Caco-2 (cell line): Measurements from ENCODE around the gene INHBC. TPM values are rescaled to one million over a fixed set of nuclear protein-coding genes. Genes with fewer than 3 reads are reported as not detected.

Experiments used
- BruUV-seq: library from RNA; stranded (reverse); fragments of 400-500 nt; replicated peaks from 2 replicates; lab custom pipeline; 2021; lab: Mats Ljungman, UMichigan
- CTCF ChIA-PET: fragments of 300-600 bp; sonication (Branson Sonifier 250); formaldehyde crosslinking; loops from one replicate; lab custom pipeline; 2022; ENCODE audit warnings: antibody characterized with exemption; lab: Charles Lee
- POLR2A ChIA-PET: fragments of 300-600 bp; sonication (Branson Sonifier 250); formaldehyde crosslinking; loops from one replicate; lab custom pipeline; 2022; ENCODE audit warnings: antibody characterized with exemption; lab: Charles Lee
- DNase-seq, 2 experiments: peaks; one replicate each; pipeline versions ENCODE4 v3.0.0 to v3.0.0-alpha.2; 2020 to 2022
- H3K27me3 ChIP-seq: replicated peaks from 2 replicates; pipeline ENCODE4 v1.6.0; 2011; ENCODE audit warnings: low read length; ENCODE audit not compliant: control insufficient read depth, insufficient read depth
- H3K36me3 ChIP-seq: 2 replicates; pipeline ENCODE4 v1.5.1; 2011; ENCODE audit warnings: low read length; ENCODE audit not compliant: control insufficient read depth, insufficient read depth
- H3K4me1 ChIP-seq: fragments of 250-450 bp; sonication (Bioruptor Pico); 2 replicates; pipeline ENCODE4 v1.5.1; 2020; ENCODE audit warnings: mild to moderate bottlenecking
- H3K4me3 ChIP-seq: 2 replicates; pipeline ENCODE4 v1.5.1; 2011; ENCODE audit warnings: low read depth, mild to moderate bottlenecking, control low read depth, low read length
- H3K9me3 ChIP-seq: fragments of 250-450 bp; sonication (Bioruptor Pico); 2 replicates; pipeline ENCODE4 v1.5.1; 2020; ENCODE audit warnings: mild to moderate bottlenecking, moderate library complexity
- H3K27ac Mint-ChIP-seq: one replicate; pipeline ENCODE4 v1.8.0; 2022; ENCODE audit warnings: mixed read lengths; ENCODE audit not compliant: unreplicated experiment
- H3K27me3 Mint-ChIP-seq: one replicate; pipeline ENCODE4 v1.8.0; 2022; ENCODE audit warnings: mixed read lengths; ENCODE audit not compliant: insufficient read depth, unreplicated experiment
- H3K36me3 Mint-ChIP-seq: one replicate; pipeline ENCODE4 v1.8.0; 2022; ENCODE audit warnings: mild to moderate bottlenecking, mixed read lengths; ENCODE audit not compliant: insufficient read depth, unreplicated experiment
- H3K4me1 Mint-ChIP-seq: one replicate; pipeline ENCODE4 v1.8.0; 2022; ENCODE audit warnings: low read depth, mixed read lengths; ENCODE audit not compliant: unreplicated experiment
- H3K4me3 Mint-ChIP-seq: one replicate; pipeline ENCODE4 v1.8.0; 2022; ENCODE audit warnings: mild to moderate bottlenecking, moderate library complexity, mixed read lengths; ENCODE audit not compliant: unreplicated experiment
- H3K9me3 Mint-ChIP-seq: one replicate; pipeline ENCODE4 v1.8.0; 2022; ENCODE audit warnings: mixed read lengths; ENCODE audit not compliant: unreplicated experiment
- CTCF ChIP-seq, 2 experiments: fragments of 200-600 bp in 1 of 2; IDR thresholded peaks; 1 replicate in 1 of 2; 2 replicates in 1 of 2; pipeline versions ENCODE4 v1.5.1 to v1.8.0; 2011 to 2022; ENCODE audit warnings: antibody characterized with exemption in 1 of 2, control low read depth in 1 of 2, inconsistent platforms in 1 of 2, low read depth in 1 of 2, low read length in 1 of 2, mild to moderate bottlenecking in 1 of 2, moderate library complexity in 1 of 2; ENCODE audit not compliant: insufficient read depth in 1 of 2, severe bottlenecking in 1 of 2, unreplicated experiment in 1 of 2
- intact Hi-C: fragments of 100-400 bp; cut with micrococcal nuclease; formaldehyde crosslinking; loops from one replicate; pipeline ENCODE4 v1.10.0; 2022; ENCODE audit not compliant: unreplicated experiment
- total RNA-seq: library from RNA; stranded (reverse); gene quantifications from 2 replicates; pipeline ENCODE4 v1.2.3, GENCODE V29; 2022

INHBC gene
- total RNA-seq, 1 experiment from 2014 or later = not detected

GRCh38 chr12:57446292-57446960 lies 11.8 kb downstream of the INHBC start:
- Histone ChIP-seq H3K27me3 (no peaks in the 10 kb centered on the region), H3K9me3 (no peaks in the 10 kb centered on the region), H3K36me3 (no peaks in the 10 kb centered on the region), H3K4me3 (no peak overlapping the region), H3K4me1 (peaks cover 8% of the 10 kb centered on the region; the same call in 1 of the 2 replicates)
- Mint-ChIP-seq H3K27me3 (no peaks in the 10 kb centered on the region), H3K27ac (no peak overlapping the region), H3K4me3 (no peak overlapping the region), H3K36me3 (no peaks in the 10 kb centered on the region), H3K9me3 (no peaks in the 10 kb centered on the region), H3K4me1 (no peaks in the 10 kb centered on the region)
- POLR2A ChIA-PET = no interaction called here
- intact Hi-C loops = no loop called here
- CTCF ChIA-PET = interaction anchor here (0.5 kb wide), 1 partner anchor 191 kb away, joined by 4 read pairs; no protein-coding TSS in a partner anchor
- no peak for DNase-seq
- TF ChIP-seq CTCF (IDR thresholded peaks at IDR 0.05; ENCODE audit: insufficient read depth in 1 of 2, low read depth in 1 of 2, low read length in 1 of 2, severe bottlenecking in 1 of 2, unreplicated experiment in 1 of 2) = no peak
- no TSS peak for BruUV-seq

GRCh38 chr12:57448669-57449068 lies 14.1 kb downstream of the INHBC start:
- peaks cover 17% of the 10 kb centered on the region; the same call in 1 of the 2 replicates for H3K4me1 ChIP-seq
- no TSS peak for BruUV-seq
- no peak overlapping the region for H3K4me3 ChIP-seq
- Mint-ChIP-seq H3K4me1 (peaks cover 6% of the 10 kb centered on the region), H3K36me3 (no peaks in the 10 kb centered on the region), H3K4me3 (no peak overlapping the region), H3K27me3 (no peaks in the 10 kb centered on the region), H3K9me3 (no peaks in the 10 kb centered on the region), H3K27ac (no peak overlapping the region)
- no peaks in the 10 kb centered on the region for H3K27me3 ChIP-seq
- no peak for TF ChIP-seq CTCF (IDR thresholded peaks at IDR 0.05; ENCODE audit: insufficient read depth in 1 of 2, low read depth in 1 of 2, low read length in 1 of 2, severe bottlenecking in 1 of 2, unreplicated experiment in 1 of 2)
- intact Hi-C loops = no loop called here
- CTCF ChIA-PET = interaction anchor here (0.6 kb wide), 1 partner anchor 300 kb away, joined by 8 read pairs; no protein-coding TSS in a partner anchor
- POLR2A ChIA-PET = interaction anchor here (0.6 kb wide), 1 partner anchor 39 kb away, joined by 4 read pairs; no protein-coding TSS in a partner anchor
- DNase-seq = no peak
- H3K36me3 ChIP-seq = no peaks in the 10 kb centered on the region
- no peaks in the 10 kb centered on the region for H3K9me3 ChIP-seq

GRCh38 chr12:57449375-57449774 lies 14.8 kb downstream of the INHBC start:
- intact Hi-C loops = no loop called here
- no TSS peak for BruUV-seq
- DNase-seq = no peak
- peaks cover 21% of the 10 kb centered on the region for H3K4me1 ChIP-seq
- Mint-ChIP-seq H3K36me3 (no peaks in the 10 kb centered on the region), H3K4me1 (peaks cover 6% of the 10 kb centered on the region), H3K27me3 (no peaks in the 10 kb centered on the region), H3K27ac (no peak overlapping the region), H3K4me3 (no peak overlapping the region), H3K9me3 (no peaks in the 10 kb centered on the region)
- no peaks in the 10 kb centered on the region for H3K27me3 ChIP-seq
- ChIA-PET CTCF (no interaction called here), POLR2A (no interaction called here)
- no peaks in the 10 kb centered on the region for H3K9me3 ChIP-seq
- H3K4me3 ChIP-seq = no peak overlapping the region
- no peaks in the 10 kb centered on the region for H3K36me3 ChIP-seq
- no peak for TF ChIP-seq CTCF (IDR thresholded peaks at IDR 0.05; ENCODE audit: insufficient read depth in 1 of 2, low read depth in 1 of 2, low read length in 1 of 2, severe bottlenecking in 1 of 2, unreplicated experiment in 1 of 2)
